A549 (cell line): Measurements from ENCODE around the gene CARD10. TPM values are rescaled to one million over a fixed set of nuclear protein-coding genes. Genes with fewer than 3 reads are reported as not detected.
"Not testable (repeated sequence)": the region's sequence is repeated elsewhere in the genome, so short reads cannot be mapped to it uniquely, and the experiment has no call there.

Experiments
- ATAC-seq, 2 experiments: fragments of 200-7000 bp in 1 of 2; fragments of >200 bp in 1 of 2; cut with Nextera tagmentation in 1 of 2; cut with Tn5 transposase in 1 of 2; 3 replicates each; pipeline versions ENCODE4 v1.8.0 to v1.9.1; 2018 to 2020; ENCODE audit warnings: mild to moderate bottlenecking in 1 of 2, moderate library complexity in 1 of 2
- CTCF ChIA-PET: fragments of 300-600 bp; sonication (Branson Sonifier 250); formaldehyde crosslinking; extraction: SDS; loops from one replicate; lab custom pipeline; 2021; ENCODE audit warnings: antibody characterized with exemption, inconsistent platforms; lab: Yijun Ruan, JAX
- POLR2A ChIA-PET: fragments of 350-600 bp; formaldehyde crosslinking; extraction: SDS; loops from one replicate; lab custom pipeline; 2021; ENCODE audit warnings: antibody characterized with exemption, inconsistent platforms; lab: Yijun Ruan, JAX
- DNase-seq, 2 experiments: peaks; one replicate each; pipeline versions ENCODE4 v3.0.0 to v3.0.0-alpha.2; 2011 to 2016; ENCODE audit warnings: low read depth in 1 of 2, low spot score in 1 of 2
- FAIRE-seq: peaks from 2 replicates; lab custom pipeline; 2011; peaks lifted over from hg19 to GRCh38; lab: Jason Lieb, UNC
- H3K27ac ChIP-seq, 2 experiments: fragments of >200 bp; sonication (Bioruptor Twin); formaldehyde crosslinking; 3 replicates each; pipeline ENCODE4 v1.5.1; 2016 to 2017
- H3K4me1 ChIP-seq: fragments of >200 bp; sonication (Bioruptor Twin); formaldehyde crosslinking; 3 replicates; pipeline ENCODE4 v1.6.1; 2016
- H3K4me2 ChIP-seq: fragments of >200 bp; sonication (Bioruptor Twin); formaldehyde crosslinking; 3 replicates; pipeline ENCODE4 v1.6.1; 2016
- H3K4me3 ChIP-seq: fragments of >200 bp; sonication (Bioruptor Twin); formaldehyde crosslinking; 3 replicates; pipeline ENCODE4 v1.5.1; 2016
- H3K9me3 ChIP-seq: fragments of >200 bp; sonication (Bioruptor Twin); formaldehyde crosslinking; 3 replicates; pipeline ENCODE4 v1.6.1; 2016
- BHLHE40 ChIP-seq: IDR thresholded peaks from 2 replicates; pipeline ENCODE4 v1.6.1; 2012; ENCODE audit warnings: low read depth, low read length, inconsistent platforms
- CBX8 ChIP-seq: fragments of 200-600 bp; sonication (generic); IDR thresholded peaks from 2 replicates; pipeline ENCODE4 v1.6.1; 2016
- CEBPB ChIP-seq, 2 experiments: fragments of >200 bp in 1 of 2; sonication (Bioruptor Twin) in 1 of 2; formaldehyde crosslinking in 1 of 2; IDR thresholded peaks; 2 replicates each; pipeline ENCODE4 v1.6.1; 2012 to 2016
- CHD4 ChIP-seq: fragments of 200-600 bp; sonication (generic); IDR thresholded peaks from 2 replicates; pipeline ENCODE4 v1.6.1; 2016; ENCODE audit warnings: antibody characterized with exemption, mild to moderate bottlenecking, borderline replicate concordance
- E2F6 ChIP-seq: IDR thresholded peaks from 2 replicates; pipeline ENCODE4 v1.6.1; 2012; ENCODE audit warnings: low read depth, borderline replicate concordance
- EHMT2 ChIP-seq: fragments of 200-600 bp; sonication (generic); IDR thresholded peaks from 2 replicates; pipeline ENCODE4 v1.6.1; 2016; ENCODE audit warnings: antibody characterized with exemption, low read depth, mild to moderate bottlenecking, moderate library complexity
- EP300 ChIP-seq, 2 experiments: fragments of >200 bp; sonication (Bioruptor Twin); formaldehyde crosslinking; IDR thresholded peaks; 2 replicates in 1 of 2; 3 replicates in 1 of 2; pipeline ENCODE4 v1.6.1; 2016 to 2017
- ESRRA ChIP-seq: fragments of 150-350 bp; IDR thresholded peaks from 2 replicates; pipeline ENCODE4 v1.6.1; 2014; ENCODE audit warnings: mild to moderate bottlenecking, low read length, borderline replicate concordance
- FOSL2 ChIP-seq, 2 experiments: fragments of 450-650 bp in 1 of 2; fragments of >200 bp in 1 of 2; sonication (Bioruptor Twin) in 1 of 2; formaldehyde crosslinking; IDR thresholded peaks; 2 replicates each; pipeline versions ENCODE4 v1.5.0 to v1.6.1; 2016 to 2020; ENCODE audit warnings: mild to moderate bottlenecking in 1 of 2, moderate library complexity in 1 of 2
- GATA3 ChIP-seq: IDR thresholded peaks from 2 replicates; pipeline ENCODE4 v1.6.1; 2012; ENCODE audit warnings: borderline replicate concordance
- HDAC2 ChIP-seq: fragments of 200-600 bp; sonication (generic); IDR thresholded peaks from 2 replicates; pipeline ENCODE4 v1.6.1; 2016
- HEYL ChIP-seq: fragments of 250-450 bp; sonication (Bioruptor Pico); IDR thresholded peaks from 2 replicates; pipeline ENCODE4 v1.8.0; 2021; ENCODE audit warnings: mild to moderate bottlenecking, moderate library complexity
- HOXA7 ChIP-seq: fragments of 250-450 bp; sonication (Bioruptor Pico); IDR thresholded peaks from 2 replicates; pipeline ENCODE4 v1.5.0; 2020; ENCODE audit warnings: mild to moderate bottlenecking, moderate library complexity
- HOXB5 ChIP-seq: fragments of 250-450 bp; sonication (Bioruptor Pico); IDR thresholded peaks from 2 replicates; pipeline ENCODE4 v1.5.0; 2020; ENCODE audit warnings: mild to moderate bottlenecking, moderate library complexity
- JUN ChIP-seq, 2 experiments: fragments of >200 bp; sonication (Bioruptor Twin); formaldehyde crosslinking; IDR thresholded peaks; 2 replicates in 1 of 2; 3 replicates in 1 of 2; pipeline ENCODE4 v1.6.1; 2016 to 2017
- JUNB ChIP-seq: fragments of >200 bp; sonication (Bioruptor Twin); formaldehyde crosslinking; IDR thresholded peaks from 2 replicates; pipeline ENCODE4 v1.6.1; 2016
- KDM5A ChIP-seq: fragments of 200-600 bp; sonication (generic); IDR thresholded peaks from 2 replicates; pipeline ENCODE4 v1.6.1; 2016; ENCODE audit warnings: antibody characterized with exemption, mild to moderate bottlenecking
- MAFK ChIP-seq: fragments of 450-650 bp; IDR thresholded peaks from 2 replicates; pipeline ENCODE4 v1.6.1; 2014; ENCODE audit not compliant: partially characterized antibody
- MAZ ChIP-seq: fragments of 150-350 bp; IDR thresholded peaks from 2 replicates; pipeline ENCODE4 v1.6.1; 2014; ENCODE audit warnings: antibody characterized with exemption, low read depth, low read length, borderline replicate concordance
- MYC ChIP-seq: IDR thresholded peaks from 2 replicates; pipeline ENCODE4 v1.6.1; 2012; ENCODE audit warnings: mild to moderate bottlenecking, inconsistent platforms, low read length, improper control_type of control experiment, borderline replicate concordance
- NPAS2 ChIP-seq: fragments of 250-450 bp; sonication (Bioruptor Pico); IDR thresholded peaks from 2 replicates; pipeline ENCODE4 v1.8.0; 2022; ENCODE audit warnings: mild to moderate bottlenecking, moderate library complexity, borderline replicate concordance
- POLR2A ChIP-seq: IDR thresholded peaks from 2 replicates; pipeline ENCODE4 v1.6.1; 2012; ENCODE audit warnings: mild to moderate bottlenecking, low read length
- RAD21 ChIP-seq, 2 experiments: fragments of >200 bp in 1 of 2; sonication (Bioruptor Twin) in 1 of 2; formaldehyde crosslinking in 1 of 2; IDR thresholded peaks in 1 of 2; conservative IDR thresholded peaks in 1 of 2; 2 replicates in 1 of 2; 3 replicates in 1 of 2; pipeline ENCODE4 v1.6.1; 2012 to 2018; ENCODE audit warnings: inconsistent platforms in 1 of 2
- RARB ChIP-seq: fragments of 250-450 bp; sonication (Bioruptor Pico); IDR thresholded peaks from 2 replicates; pipeline ENCODE4 v1.8.0; 2021; ENCODE audit warnings: mild to moderate bottlenecking, moderate library complexity
- RNF2 ChIP-seq: fragments of 200-600 bp; sonication (generic); IDR thresholded peaks from 2 replicates; pipeline ENCODE4 v1.6.1; 2016; ENCODE audit warnings: low read depth, mild to moderate bottlenecking, antibody characterized with exemption, moderate library complexity, borderline replicate concordance
- SMC3 ChIP-seq: fragments of >200 bp; sonication (Bioruptor Twin); formaldehyde crosslinking; IDR thresholded peaks from 3 replicates; pipeline ENCODE4 v1.6.1; 2018; ENCODE audit warnings: inconsistent platforms
- SREBF2 ChIP-seq: fragments of 450-650 bp; IDR thresholded peaks from 2 replicates; pipeline ENCODE4 v1.6.1; 2014; ENCODE audit warnings: mild to moderate bottlenecking, moderate library complexity
- ZC3H11A ChIP-seq: fragments of 450-650 bp; IDR thresholded peaks from 2 replicates; pipeline ENCODE4 v1.6.1; 2014; ENCODE audit warnings: antibody characterized with exemption, mild to moderate bottlenecking
- ZFP36 ChIP-seq: fragments of 450-650 bp; IDR thresholded peaks from 2 replicates; pipeline ENCODE4 v1.6.1; 2014; ENCODE audit warnings: borderline replicate concordance; ENCODE audit not compliant: partially characterized antibody
- WGBS: methylation state at CpG from one replicate; pipeline ENCODE4 v1.1.6; 2017; ENCODE audit errors: missing lambda C conversion rate; 5-methylcytosine and 5-hydroxymethylcytosine counted together
- polyA plus RNA-seq, 4 experiments: library from polyadenylated mRNA; depleted of rRNA in 3 of 4; stranded (reverse); fragments of >200 nt; fragmentation: RNase III in 1 of 4; extraction: RNeasy Plus Mini Kit Qiagen cat#74134 plus additional on column Dnase treatment in 1 of 4; gene quantifications; 2 replicates in 3 of 4; 3 replicates in 1 of 4; pipeline ENCODE4 v1.2.3, GENCODE V29; 2011 to 2017
- TF ChIP-seq, protein P1 (sequence below): IDR thresholded peaks from 2 replicates; pipeline ENCODE4 v1.6.1; 2012
- TF ChIP-seq, protein P2 (sequence below): fragments of >200 bp; sonication (Bioruptor Twin); formaldehyde crosslinking; IDR thresholded peaks from 2 replicates; pipeline ENCODE4 v1.6.1; 2016
- TF ChIP-seq, protein P3 (sequence below): fragments of 250-450 bp; sonication (Bioruptor Pico); IDR thresholded peaks from 2 replicates; pipeline ENCODE4 v1.5.0; 2021; ENCODE audit warnings: mild to moderate bottlenecking, moderate library complexity, borderline replicate concordance

The CARD10 gene
- polyA plus RNA-seq, 2 of the 4 experiments (the other 2 are of a cell fraction) = 8.3 to 15.3 TPM

GRCh38 chr22:37539790-37540189 lies 20.6 kb upstream of the CARD10 start:
- ATAC-seq, H3K4me2 ChIP-seq, H3K27ac ChIP-seq, H3K9me3 ChIP-seq, FAIRE-seq, DNase-seq, POLR2A ChIA-PET, H3K4me3 ChIP-seq: not testable (repeated sequence)
- peaks cover 24% of the 10 kb centered on the region for H3K4me1 ChIP-seq
- 90% methylated on average over 6 of the region's 6 CpGs for WGBS
- CTCF ChIA-PET = interaction anchor here (0.8 to 16.8 kb wide), 25 partner anchors 8 to 234 kb away, joined by 3 to 771 read pairs (median 6); partner anchors contain the start of genes CDC42EP1, GGA1, LGALS1 and LGALS2

DNA sequence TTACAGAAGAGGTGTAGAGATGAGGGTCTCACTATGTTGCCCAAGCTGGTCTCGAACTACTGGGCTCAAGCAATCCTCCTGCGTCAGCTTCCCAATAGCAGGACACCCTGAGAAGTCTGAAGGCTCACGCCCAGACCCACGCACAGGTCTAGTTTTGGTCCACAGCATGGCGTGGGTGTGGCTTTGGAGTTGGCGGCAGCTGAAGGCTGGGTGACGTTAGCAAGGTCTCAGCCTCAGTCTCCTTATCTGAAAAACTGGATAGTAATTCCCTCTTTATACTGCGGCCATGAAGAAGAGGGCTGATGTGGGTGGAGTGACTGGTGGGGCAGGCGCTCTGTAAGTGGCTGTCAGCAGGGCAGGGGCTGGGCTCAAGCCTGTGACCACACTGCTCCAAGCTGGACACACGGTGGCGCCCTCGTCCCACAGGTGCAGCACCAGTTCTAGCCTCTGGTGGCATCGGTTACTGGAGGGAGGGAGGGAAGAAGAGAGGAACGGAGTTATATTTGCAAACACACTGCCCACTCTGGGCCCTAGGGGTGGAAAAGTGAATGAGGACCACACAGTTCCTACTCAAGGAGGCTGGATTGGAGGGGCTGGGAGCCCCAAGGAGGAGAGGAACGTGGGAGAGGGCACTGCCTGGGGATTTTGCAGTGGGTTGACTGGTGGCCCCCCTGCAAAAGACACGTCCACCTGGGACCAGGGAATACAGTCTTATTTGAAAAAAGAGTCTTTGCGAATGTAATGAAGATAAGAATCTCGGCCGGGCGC lies 19.6 kb upstream of the CARD10 start:
- Histone ChIP-seq H3K4me2 (peak overlapping the region; percentile 75), H3K4me3 (no peak overlapping the region), H3K9me3 (no peaks in the 10 kb centered on the region), H3K4me1 (peaks cover 24% of the 10 kb centered on the region), H3K27ac (peak overlapping the region; percentile 54 to 75; a peak in 5 of 6 replicates)
- 5% methylated on average over 17 of the region's 20 CpGs for WGBS
- POLR2A ChIA-PET = interaction anchor here (0.5 to 1.0 kb wide), 2 partner anchors 24 to 54 kb away, joined by 5 to 6 read pairs; no protein-coding TSS in a partner anchor
- DNase-seq (peak; percentile 88 to 91), FAIRE-seq (peak; percentile 78), ATAC-seq (peak; percentile 99 to 100)
- CTCF ChIA-PET = interaction anchor here (0.7 to 16.8 kb wide), 39 partner anchors 9 to 243 kb away, joined by 3 to 771 read pairs (median 4); partner anchors contain the start of genes CARD10, CDC42EP1, GGA1 and LGALS1
- TF ChIP-seq ZFP36 (no peak), MAFK (no peak), JUN (IDR thresholded peaks at IDR 0.05) (no peak), MAZ (0 out of 2 replicates have a peak, but pooled peaks have one; percentile 54), JUNB (no peak), CEBPB (IDR thresholded peaks at IDR 0.05) (no peak), SREBF2 (no peak), GATA3 (no peak), EHMT2 (no peak), E2F6 (no peak), ESRRA (no peak), NPAS2 (CRISPR knock-in tag) (no peak), KDM5A (no peak), SMC3 (peak; percentile 86), HOXB5 (no peak), HDAC2 (no peak), RNF2 (no peak), RARB (no peak), CHD4 (no peak), RAD21 (conservative IDR thresholded peaks at IDR 0.05 in 1 of 2, IDR thresholded peaks at IDR 0.05 in 1 of 2) (peak; percentile 96 to 97), ZC3H11A (no peak), HOXA7 (CRISPR knock-in tag) (no peak), POLR2A (no peak), CBX8 (no peak), HEYL (no peak), EP300 (IDR thresholded peaks at IDR 0.05) (no peak), MYC (no peak), BHLHE40 (no peak), FOSL2 (IDR thresholded peaks at IDR 0.05) (no peak), FOSL2 (CRISPR knock-in tag; IDR thresholded peaks at IDR 0.05) (no peak)
- TF ChIP-seq, protein P1, sequence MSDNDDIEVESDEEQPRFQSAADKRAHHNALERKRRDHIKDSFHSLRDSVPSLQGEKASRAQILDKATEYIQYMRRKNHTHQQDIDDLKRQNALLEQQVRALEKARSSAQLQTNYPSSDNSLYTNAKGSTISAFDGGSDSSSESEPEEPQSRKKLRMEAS = 0 out of 2 replicates have a peak, but pooled peaks have one; percentile 24
- TF ChIP-seq, protein P2, sequence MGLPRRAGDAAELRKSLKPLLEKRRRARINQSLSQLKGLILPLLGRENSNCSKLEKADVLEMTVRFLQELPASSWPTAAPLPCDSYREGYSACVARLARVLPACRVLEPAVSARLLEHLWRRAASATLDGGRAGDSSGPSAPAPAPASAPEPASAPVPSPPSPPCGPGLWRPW = no peak
- TF ChIP-seq, protein P3, sequence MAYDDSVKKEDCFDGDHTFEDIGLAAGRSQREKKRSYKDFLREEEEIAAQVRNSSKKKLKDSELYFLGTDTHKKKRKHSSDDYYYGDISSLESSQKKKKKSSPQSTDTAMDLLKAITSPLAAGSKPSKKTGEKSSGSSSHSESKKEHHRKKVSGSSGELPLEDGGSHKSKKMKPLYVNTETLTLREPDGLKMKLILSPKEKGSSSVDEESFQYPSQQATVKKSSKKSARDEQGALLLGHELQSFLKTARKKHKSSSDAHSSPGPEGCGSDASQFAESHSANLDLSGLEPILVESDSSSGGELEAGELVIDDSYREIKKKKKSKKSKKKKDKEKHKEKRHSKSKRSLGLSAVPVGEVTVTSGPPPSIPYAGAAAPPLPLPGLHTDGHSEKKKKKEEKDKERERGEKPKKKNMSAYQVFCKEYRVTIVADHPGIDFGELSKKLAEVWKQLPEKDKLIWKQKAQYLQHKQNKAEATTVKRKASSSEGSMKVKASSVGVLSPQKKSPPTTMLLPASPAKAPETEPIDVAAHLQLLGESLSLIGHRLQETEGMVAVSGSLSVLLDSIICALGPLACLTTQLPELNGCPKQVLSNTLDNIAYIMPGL (CRISPR knock-in tag) = no peak
